HS-27A (cell line): ENCODE results near the gene MYCBPAP.

Source experiments
- DNase-seq: peaks from one replicate; pipeline ENCODE4 v3.0.0-alpha.2; 2012; ENCODE audit warnings: low read depth, missing footprints

MYCBPAP gene, protein sequence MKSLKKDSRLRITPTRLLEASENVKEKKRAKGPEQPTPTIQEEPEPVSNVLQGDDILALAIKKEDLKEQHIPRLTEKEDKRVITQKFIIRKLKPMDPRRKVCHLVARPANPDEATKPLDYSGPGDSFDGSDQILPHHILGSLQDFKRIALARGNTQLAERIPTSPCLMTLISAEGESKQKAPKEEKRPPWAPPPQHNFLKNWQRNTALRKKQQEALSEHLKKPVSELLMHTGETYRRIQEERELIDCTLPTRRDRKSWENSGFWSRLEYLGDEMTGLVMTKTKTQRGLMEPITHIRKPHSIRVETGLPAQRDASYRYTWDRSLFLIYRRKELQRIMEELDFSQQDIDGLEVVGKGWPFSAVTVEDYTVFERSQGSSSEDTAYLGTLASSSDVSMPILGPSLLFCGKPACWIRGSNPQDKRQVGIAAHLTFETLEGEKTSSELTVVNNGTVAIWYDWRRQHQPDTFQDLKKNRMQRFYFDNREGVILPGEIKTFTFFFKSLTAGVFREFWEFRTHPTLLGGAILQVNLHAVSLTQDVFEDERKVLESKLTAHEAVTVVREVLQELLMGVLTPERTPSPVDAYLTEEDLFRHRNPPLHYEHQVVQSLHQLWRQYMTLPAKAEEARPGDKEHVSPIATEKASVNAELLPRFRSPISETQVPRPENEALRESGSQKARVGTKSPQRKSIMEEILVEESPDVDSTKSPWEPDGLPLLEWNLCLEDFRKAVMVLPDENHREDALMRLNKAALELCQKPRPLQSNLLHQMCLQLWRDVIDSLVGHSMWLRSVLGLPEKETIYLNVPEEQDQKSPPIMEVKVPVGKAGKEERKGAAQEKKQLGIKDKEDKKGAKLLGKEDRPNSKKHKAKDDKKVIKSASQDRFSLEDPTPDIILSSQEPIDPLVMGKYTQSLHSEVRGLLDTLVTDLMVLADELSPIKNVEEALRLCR

GRCh38 chr17:50507871-50508572 is at the start of gene MYCBPAP:
MYCBPAP (plus strand) TSS chr17:50508439; CDS start chr17:50508675, 236 bp downstream.
- peak; percentile 36 for DNase-seq

- no peak for DNase-seq
Measured at GRCh38 chr17:50458701-50459676, 49.2 kb upstream of the MYCBPAP start.

DNA sequence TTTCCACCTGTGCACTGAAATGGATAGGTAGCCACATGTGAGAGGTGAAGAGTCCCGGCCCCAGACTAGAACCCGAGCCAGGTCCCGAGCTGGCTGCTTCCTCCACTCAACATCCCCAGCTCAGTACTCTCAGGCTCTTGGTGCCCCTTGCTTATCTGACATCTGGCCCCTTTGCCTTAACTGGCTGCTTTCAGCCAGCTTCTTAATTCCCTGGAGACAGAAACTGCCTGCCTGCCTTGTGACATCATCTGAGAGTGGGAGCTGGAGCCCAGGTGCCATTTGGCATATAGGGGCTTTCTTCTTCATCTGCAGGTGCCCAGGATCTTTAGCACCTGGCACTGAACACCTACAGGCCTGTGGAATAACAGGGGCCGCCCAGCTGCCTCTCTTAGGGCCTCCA is 48.5 kb upstream of the MYCBPAP start:
- DNase-seq = no peak

GRCh38 chr17:50460831-50461526 is 47.3 kb upstream of the MYCBPAP start:
- no peak for DNase-seq

- no peak for DNase-seq
Measured at GRCh38 chr17:50461550-50462132, 46.6 kb upstream of the MYCBPAP start.

DNA sequence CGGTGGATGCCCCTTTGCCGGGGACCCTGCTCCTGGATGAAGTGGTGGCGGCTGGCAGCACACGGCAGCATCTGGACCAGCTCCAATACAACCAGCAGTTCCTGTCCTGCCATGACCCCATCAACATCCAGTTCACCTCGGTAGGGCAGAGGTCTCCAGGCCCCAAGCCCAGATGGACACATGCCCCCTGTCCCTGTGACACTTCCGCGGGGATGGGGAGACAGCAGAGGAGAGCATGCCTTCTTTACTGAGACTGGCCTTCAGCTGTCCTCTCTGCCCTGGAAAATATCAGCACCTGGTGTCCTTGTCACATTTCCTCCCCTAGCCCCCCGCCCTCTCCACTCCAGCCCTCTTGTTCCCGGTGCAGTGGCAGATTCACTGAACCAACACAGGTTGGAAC is 45.8 kb upstream of the MYCBPAP start:
- no peak for DNase-seq

DNA sequence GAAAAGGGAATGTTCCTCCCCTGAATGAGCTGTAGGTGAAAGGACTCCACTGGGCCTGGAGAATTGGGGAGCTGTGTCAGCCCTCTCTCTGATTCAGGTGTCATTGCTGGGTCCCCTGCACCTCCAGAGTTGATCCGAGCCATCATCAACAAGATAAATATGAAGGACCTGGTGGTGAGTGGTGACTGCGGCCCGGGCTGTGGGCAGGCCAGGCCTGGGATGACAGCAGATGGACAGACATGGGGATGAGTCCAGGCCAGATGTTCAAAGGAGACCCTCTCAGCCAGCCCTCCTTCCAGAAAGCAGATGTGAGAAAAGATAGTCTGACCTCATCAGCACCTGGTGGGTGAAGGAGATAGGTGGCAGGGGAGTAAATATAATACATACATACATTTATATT is 44.1 kb upstream of the MYCBPAP start:
- DNase-seq = no peak

GRCh38 chr17:50464736-50465135 is 43.5 kb upstream of the MYCBPAP start:
- DNase-seq = no peak

GRCh38 chr17:50465171-50465570 is 43.1 kb upstream of the MYCBPAP start:
- no peak for DNase-seq

GRCh38 chr17:50465635-50466034 is 42.6 kb upstream of the MYCBPAP start:
- DNase-seq = no peak

DNA sequence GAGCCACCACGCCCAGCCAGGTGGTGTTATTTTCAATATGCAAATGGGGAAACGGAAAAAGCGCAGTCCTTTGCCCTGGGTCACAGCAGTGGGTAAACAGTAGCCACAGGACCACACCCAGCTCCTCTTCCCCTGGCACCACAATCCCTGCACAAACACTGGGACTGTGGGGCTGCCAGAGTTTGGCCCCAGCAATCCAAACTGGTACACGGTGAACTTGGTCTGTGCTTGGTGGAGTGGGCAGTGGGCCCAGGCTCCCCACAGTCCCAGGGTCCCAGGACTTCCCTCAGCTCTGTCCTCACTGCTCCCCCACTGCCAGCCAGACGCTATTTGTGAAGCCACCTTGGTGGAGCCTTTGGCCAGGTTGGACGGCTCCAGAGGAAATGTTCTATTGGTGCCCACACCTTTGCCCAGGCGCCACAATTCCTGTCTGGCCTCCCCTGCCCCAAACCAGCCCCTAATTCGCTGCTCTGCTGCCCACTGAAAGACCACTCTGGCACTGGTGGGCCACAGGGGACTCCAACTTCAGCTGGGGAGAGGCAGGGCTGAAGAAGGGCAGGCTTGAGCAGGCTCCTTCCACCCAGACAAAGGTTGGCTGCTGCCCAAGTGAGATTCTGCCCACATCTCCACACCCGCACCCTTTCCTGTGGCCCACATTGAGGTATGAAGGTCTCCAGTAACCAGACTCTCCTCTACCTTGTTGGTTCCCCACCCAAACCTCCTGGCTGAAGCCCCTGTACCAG is 41.7 kb upstream of the MYCBPAP start:
- DNase-seq = no peak

GRCh38 chr17:50467114-50467854 is 41.0 kb upstream of the MYCBPAP start:
- DNase-seq = no peak

GRCh38 chr17:50467855-50468303 is 40.4 kb upstream of the MYCBPAP start:
- DNase-seq = no peak

DNA sequence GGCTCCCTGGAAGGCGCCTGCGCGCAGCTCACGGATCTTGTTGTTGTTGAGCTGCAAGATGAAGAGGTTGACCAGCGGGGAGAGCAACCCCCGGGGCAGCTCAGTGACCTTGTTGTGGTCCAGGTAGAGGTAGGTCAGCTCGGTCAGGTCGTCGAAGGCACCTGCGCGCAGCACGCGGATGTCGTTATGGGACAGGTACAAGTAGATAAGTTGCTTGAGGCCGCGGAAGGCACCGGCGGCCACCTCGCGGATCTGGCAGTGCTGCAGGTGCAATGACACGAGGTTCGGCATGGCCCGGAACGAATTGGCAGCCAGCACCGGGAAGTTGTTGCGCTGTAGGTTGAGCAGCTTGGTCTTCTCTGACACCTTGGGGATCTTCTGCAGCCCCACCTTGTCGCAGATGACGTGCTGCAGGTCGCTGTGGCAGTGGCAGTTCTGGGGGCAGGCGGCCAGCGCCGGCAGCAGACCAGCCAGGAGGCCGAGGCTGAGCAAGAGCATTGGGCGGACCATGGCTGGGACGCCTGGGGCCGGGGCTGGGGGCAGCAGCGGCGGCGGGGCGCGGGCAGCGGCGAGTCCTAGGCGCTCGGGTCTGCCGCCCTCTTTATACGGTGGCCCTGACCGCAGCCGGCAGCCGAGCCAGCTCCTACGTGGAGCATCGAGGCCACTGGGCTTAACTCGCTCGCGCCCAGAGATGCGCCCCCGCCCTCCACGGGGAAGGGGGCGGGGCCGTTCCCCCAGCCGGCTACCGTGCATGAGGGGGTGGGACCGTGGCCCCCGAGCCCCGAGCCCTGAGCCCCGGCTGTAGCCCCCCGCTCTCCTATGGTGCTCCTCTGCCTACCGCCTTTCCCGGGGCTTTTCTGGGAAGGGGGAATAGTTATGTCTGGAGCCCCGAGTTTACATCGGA is 39.7 kb upstream of the MYCBPAP start, which contains the start of gene CHAD:
Gene CHAD (minus strand): TSS at position 577 of the 904 bp plus-strand sequence. CDS start 67 bp downstream, at position 510.
- no peak for DNase-seq

DNA sequence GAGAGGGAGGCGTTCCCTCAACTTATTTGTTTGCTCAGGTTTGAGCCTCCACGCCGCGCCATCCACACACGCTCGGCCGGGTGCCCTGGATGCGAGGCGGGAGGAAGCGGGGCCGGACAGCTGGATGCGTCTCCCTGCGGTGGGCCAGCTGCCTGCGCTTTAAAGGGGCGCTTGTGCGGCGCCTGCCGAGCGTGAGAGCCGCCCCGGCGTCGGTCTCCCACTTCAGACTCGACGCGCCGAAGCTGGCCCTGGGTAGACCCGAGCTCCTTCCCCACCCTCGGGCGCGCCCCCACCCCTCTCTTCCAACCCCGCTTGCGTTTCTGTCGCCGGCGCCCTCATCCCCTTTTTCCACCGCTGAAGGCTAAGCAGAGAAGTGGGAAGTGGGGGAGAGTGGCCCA is 39.0 kb upstream of the MYCBPAP start:
- DNase-seq = no peak

DNA sequence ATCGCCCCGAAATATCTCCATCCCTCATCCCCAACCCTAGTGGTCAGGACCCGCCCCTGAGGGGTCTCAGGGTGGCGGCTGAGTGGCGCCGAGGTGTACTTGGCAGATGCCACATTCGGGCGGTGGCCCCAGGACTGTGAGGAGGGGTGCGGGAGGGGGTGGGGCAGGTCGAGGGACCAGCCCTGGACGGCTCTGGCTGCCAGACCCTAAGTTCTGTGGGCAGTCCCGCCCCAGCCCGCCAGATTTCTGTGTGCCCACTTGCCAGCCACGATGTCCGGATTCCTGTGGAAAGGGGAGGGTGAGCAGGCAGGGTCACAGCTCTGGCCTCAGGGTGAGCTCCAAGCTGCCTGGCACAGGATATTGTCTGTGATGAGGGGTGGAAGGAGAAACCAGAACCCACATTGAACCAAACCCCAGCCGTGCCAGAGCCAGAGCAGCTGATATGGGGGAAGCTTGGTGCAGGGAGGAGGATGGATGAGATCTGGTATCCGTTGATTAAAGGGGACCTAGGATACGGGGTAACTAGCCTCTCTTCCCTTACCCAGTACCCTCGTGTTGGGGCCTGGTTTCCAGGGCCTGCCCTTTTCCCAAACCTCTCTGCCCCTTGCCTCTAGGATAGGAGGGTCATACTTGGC is 38.5 kb upstream of the MYCBPAP start:
- DNase-seq = no peak

DNA sequence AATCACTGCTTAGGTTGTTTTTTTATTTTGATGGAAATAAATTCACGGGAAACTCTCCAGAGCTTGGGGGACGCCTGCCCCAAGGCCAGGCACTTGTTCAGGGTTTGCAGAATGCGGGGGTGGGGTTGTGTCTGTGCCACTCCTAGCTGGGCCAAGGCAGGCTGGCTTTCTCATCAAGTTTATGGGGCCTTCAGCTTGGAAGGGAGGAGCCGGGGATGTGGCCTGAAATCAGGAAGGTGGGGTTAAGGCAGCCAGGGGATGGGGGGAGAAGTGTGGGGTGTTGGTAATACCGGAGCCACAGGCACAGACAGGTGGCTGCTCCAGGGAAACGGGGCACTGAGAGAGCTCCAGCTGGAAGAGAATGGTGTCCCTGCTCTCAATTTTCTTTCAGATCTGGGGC is 37.8 kb upstream of the MYCBPAP start:
- no peak for DNase-seq
